Adrenal gland (tissue), 5 donors: ENCODE measurements around the gene EMX1.

Experiments used
- POLR2A ChIP-seq, 2 donors: fragments of 450-650 bp; IDR thresholded peaks; one replicate each; pipeline ENCODE4 v1.6.1; 2017; ENCODE audit warnings: antibody characterized with exemption in 2 of 2, mild to moderate bottlenecking in 2 of 2, moderate library complexity in 1 of 2
- TF ChIP-seq, protein P1 (sequence below), 6 experiments: fragments of 450-650 bp in 4 of 6; fragments of 200-600 bp in 2 of 6; sonication (generic) in 1 of 6; IDR thresholded peaks; 1 replicate in 5 of 6; 2 replicates in 1 of 6; pipeline versions ENCODE4 v1.5.1 to v1.8.0; 2016 to 2021; ENCODE audit warnings: antibody characterized with exemption in 6 of 6, mild to moderate bottlenecking in 2 of 6, moderate library complexity in 1 of 6
- donor health status: DM: no; HTN: no; CAD: no.

DNA sequence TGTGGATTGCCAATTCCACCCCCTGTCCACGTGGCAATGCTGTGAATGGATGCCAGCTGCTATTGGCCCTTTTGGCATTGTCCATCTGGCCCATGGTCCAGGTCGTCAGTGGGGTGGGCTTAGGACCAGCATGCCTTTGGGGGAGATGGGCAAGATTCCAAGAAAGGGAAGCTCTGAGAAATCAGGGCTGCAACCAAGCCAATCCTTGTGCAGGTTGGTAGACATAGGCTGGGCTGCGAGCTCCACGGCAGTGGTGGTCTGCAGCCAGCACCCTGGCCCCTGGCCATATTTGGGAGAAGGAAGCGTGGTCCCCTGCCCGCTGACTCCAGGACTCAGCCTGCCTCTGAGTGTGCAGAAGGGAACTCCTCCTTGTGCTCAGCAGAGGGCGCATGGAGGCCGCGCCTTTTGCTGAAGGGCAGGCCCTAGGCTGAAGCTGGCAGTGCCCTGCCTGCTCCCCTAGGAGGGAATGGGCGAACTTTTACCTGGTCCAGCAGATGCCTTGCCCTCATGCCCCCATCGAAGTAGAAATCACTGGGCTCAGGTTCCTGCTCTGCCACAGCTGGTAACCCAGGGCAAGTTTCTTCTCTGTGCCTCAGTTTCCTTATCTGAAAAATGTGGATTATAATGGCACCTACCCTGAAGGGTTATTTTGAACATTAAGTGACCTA, 24.7 kb upstream of the EMX1 start:
- TF ChIP-seq, protein P1, sequence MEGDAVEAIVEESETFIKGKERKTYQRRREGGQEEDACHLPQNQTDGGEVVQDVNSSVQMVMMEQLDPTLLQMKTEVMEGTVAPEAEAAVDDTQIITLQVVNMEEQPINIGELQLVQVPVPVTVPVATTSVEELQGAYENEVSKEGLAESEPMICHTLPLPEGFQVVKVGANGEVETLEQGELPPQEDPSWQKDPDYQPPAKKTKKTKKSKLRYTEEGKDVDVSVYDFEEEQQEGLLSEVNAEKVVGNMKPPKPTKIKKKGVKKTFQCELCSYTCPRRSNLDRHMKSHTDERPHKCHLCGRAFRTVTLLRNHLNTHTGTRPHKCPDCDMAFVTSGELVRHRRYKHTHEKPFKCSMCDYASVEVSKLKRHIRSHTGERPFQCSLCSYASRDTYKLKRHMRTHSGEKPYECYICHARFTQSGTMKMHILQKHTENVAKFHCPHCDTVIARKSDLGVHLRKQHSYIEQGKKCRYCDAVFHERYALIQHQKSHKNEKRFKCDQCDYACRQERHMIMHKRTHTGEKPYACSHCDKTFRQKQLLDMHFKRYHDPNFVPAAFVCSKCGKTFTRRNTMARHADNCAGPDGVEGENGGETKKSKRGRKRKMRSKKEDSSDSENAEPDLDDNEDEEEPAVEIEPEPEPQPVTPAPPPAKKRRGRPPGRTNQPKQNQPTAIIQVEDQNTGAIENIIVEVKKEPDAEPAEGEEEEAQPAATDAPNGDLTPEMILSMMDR (IDR thresholded peaks at IDR 0.05), result peak; percentile 53 to 86 (median 76)
- TF ChIP-seq POLR2A (IDR thresholded peaks at IDR 0.05), result no peak
